GM23338 (cell line): ENCODE results near the gene ATP9B.

Source experiments
- CREB1 ChIP-seq: fragments of 250-450 bp; sonication (Bioruptor Pico); IDR thresholded peaks from 2 replicates; pipeline ENCODE4 v1.5.0; 2020; ENCODE audit warnings: low read depth, mild to moderate bottlenecking, moderate library complexity
- CTCF ChIP-seq, 2 experiments: fragments of 200-600 bp in 1 of 2; sonication (generic) in 1 of 2; conservative IDR thresholded peaks; 2 replicates each; pipeline versions ENCODE4 v1.5.1 to v1.6.1; 2016 to 2017; ENCODE audit warnings: antibody characterized with exemption in 2 of 2, low read depth in 2 of 2, mild to moderate bottlenecking in 2 of 2, moderate library complexity in 1 of 2
- EZH2 ChIP-seq: fragments of 200-600 bp; sonication (generic); IDR thresholded peaks from one replicate; pipeline ENCODE4 v1.8.0; 2017; ENCODE audit warnings: antibody characterized with exemption, mild to moderate bottlenecking, low read depth; ENCODE audit not compliant: unreplicated experiment
- EZH2phosphoT487 ChIP-seq: fragments of 200-600 bp; sonication (generic); IDR thresholded peaks from one replicate; pipeline ENCODE4 v1.8.1; 2018; ENCODE audit warnings: antibody characterized with exemption; ENCODE audit not compliant: unreplicated experiment
- JUNB ChIP-seq: IDR thresholded peaks from one replicate; pipeline ENCODE4 v1.6.1; 2016; ENCODE audit warnings: antibody characterized with exemption; ENCODE audit not compliant: unreplicated experiment
- NANOG ChIP-seq: IDR thresholded peaks from 2 replicates; pipeline ENCODE4 v1.6.1; 2016; ENCODE audit warnings: antibody characterized with exemption, borderline replicate concordance
- POLR2AphosphoS5 ChIP-seq: IDR thresholded peaks from 2 replicates; pipeline ENCODE4 v1.6.1; 2016; ENCODE audit warnings: antibody characterized with exemption, low read depth
- REST ChIP-seq: IDR thresholded peaks from one replicate; pipeline ENCODE4 v1.6.1; 2018; ENCODE audit warnings: antibody characterized with exemption; ENCODE audit not compliant: unreplicated experiment
- ZNF114 ChIP-seq: fragments of 250-450 bp; sonication (Bioruptor Pico); IDR thresholded peaks from 2 replicates; pipeline ENCODE4 v1.5.0; 2020; ENCODE audit warnings: mild to moderate bottlenecking, moderate library complexity
- ZNF331 ChIP-seq: fragments of 250-450 bp; sonication (Bioruptor Pico); IDR thresholded peaks from 2 replicates; pipeline ENCODE4 v1.5.0; 2020; ENCODE audit warnings: low read depth, mild to moderate bottlenecking, moderate library complexity
- ZNF462 ChIP-seq: fragments of 250-450 bp; sonication (Bioruptor Pico); IDR thresholded peaks from 2 replicates; pipeline ENCODE4 v1.5.0; 2020; ENCODE audit warnings: mild to moderate bottlenecking, moderate library complexity
- TF ChIP-seq, protein P1 (sequence below): IDR thresholded peaks from 2 replicates; pipeline ENCODE4 v1.6.1; 2016; ENCODE audit warnings: antibody characterized with exemption

DNA sequence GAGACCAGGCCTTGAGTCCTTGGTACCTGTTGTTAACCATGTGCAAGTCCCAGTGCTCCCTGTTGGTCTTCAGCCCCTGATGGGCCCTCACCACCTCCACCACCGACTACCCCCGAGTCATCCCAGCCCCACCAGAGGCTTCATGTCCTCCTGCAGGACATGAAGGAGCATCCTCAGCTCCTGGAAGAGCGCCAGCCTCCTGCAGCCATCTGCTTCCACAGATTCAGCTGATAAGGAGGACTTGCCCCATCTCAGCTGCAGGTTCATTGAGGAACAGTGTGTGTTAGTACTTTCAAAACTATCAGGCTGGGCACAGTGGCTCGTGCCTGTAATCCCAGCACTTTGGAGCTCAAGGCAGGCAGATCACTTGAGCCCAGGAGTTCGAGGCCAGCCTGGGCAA is 151.9 kb downstream of the ATP9B start:
- TF ChIP-seq REST (no peak), CTCF (conservative IDR thresholded peaks at IDR 0.05; ENCODE audit: low read depth in 2 of 2) (no peak), EZH2 (no peak), EZH2phosphoT487 (no peak), POLR2AphosphoS5 (no peak), NANOG (no peak), ZNF114 (no peak), ZNF331 (CRISPR knock-in tag) (no peak), JUNB (no peak), CREB1 (CRISPR knock-in tag) (no peak), ZNF462 (CRISPR knock-in tag) (no peak)
- TF ChIP-seq, protein P1, sequence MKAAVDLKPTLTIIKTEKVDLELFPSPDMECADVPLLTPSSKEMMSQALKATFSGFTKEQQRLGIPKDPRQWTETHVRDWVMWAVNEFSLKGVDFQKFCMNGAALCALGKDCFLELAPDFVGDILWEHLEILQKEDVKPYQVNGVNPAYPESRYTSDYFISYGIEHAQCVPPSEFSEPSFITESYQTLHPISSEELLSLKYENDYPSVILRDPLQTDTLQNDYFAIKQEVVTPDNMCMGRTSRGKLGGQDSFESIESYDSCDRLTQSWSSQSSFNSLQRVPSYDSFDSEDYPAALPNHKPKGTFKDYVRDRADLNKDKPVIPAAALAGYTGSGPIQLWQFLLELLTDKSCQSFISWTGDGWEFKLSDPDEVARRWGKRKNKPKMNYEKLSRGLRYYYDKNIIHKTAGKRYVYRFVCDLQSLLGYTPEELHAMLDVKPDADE, result no peak
